Endothelial cell of umbilical vein (primary cell): ENCODE measurements around the gene GNGT2. TPM values are rescaled to one million over a fixed set of nuclear protein-coding genes. Genes with fewer than 3 reads are reported as not detected.
"Not testable (repeated sequence)": the region's sequence is repeated elsewhere in the genome, so short reads cannot be mapped to it uniquely, and the experiment has no call there.

ENCODE experiments used
- BruUV-seq: library from RNA; stranded (reverse); fragments of 400-500 nt; replicated peaks from 2 replicates; lab custom pipeline; 2021; lab: Mats Ljungman, UMichigan
- CTCF ChIA-PET: fragments of 300-600, 350-600 bp; sonication (Branson Sonifier 250); formaldehyde crosslinking; loops from one replicate; lab custom pipeline; 2021; ENCODE audit warnings: antibody characterized with exemption, inconsistent platforms; lab: Charles Lee
- POLR2A ChIA-PET: fragments of 300-600, 350-600 bp; sonication (Branson Sonifier 250); formaldehyde crosslinking; loops from one replicate; lab custom pipeline; 2021; ENCODE audit warnings: antibody characterized with exemption, inconsistent platforms; lab: Charles Lee
- DNase-seq: peaks from one replicate; pipeline ENCODE4 v3.0.0-alpha.2; 2011; ENCODE audit warnings: low read depth, low spot score
- FAIRE-seq: peaks from 2 replicates; lab custom pipeline; 2011; peaks lifted over from hg19 to GRCh38; lab: Jason Lieb, UNC
- H2AFZ ChIP-seq: 2 replicates; pipeline ENCODE4 v1.6.0; 2012; ENCODE audit warnings: low read depth, low read length, control low read depth, inconsistent platforms
- H3K27ac ChIP-seq: 2 replicates; pipeline ENCODE4 v1.5.1; 2011; ENCODE audit warnings: low read depth, mild to moderate bottlenecking, control low read depth, low read length, moderate library complexity; ENCODE audit not compliant: insufficient read depth
- H3K27me3 ChIP-seq, 2 experiments: 2 replicates each; pipeline versions ENCODE4 v1.6.0 to v1.6.1; 2011; ENCODE audit warnings: low read length in 2 of 2, mixed read lengths in 1 of 2; ENCODE audit not compliant: control insufficient read depth in 2 of 2, insufficient read depth in 2 of 2
- H3K36me3 ChIP-seq, 2 experiments: 2 replicates in 1 of 2; 3 replicates in 1 of 2; pipeline ENCODE4 v1.5.1; 2011; ENCODE audit warnings: low read length in 2 of 2, mild to moderate bottlenecking in 1 of 2, moderate library complexity in 1 of 2; ENCODE audit not compliant: control insufficient read depth in 2 of 2, insufficient read depth in 2 of 2; ENCODE audit errors: extremely low read depth in 1 of 2
- H3K4me1 ChIP-seq: 3 replicates; pipeline ENCODE4 v1.5.1; 2011; ENCODE audit warnings: mild to moderate bottlenecking, low read length; ENCODE audit not compliant: control insufficient read depth, insufficient read depth; ENCODE audit errors: extremely low read depth
- H3K4me2 ChIP-seq: 2 replicates; pipeline ENCODE4 v1.6.1; 2011; ENCODE audit warnings: low read length, control low read depth, mixed read lengths; ENCODE audit not compliant: insufficient read depth
- H3K4me3 ChIP-seq, 3 experiments: fragments of 200-600 bp in 1 of 3; sonication (generic), shearing (Covaris generic) in 1 of 3; replicated peaks in 1 of 3; 2 replicates each; pipeline ENCODE4 v1.5.1; 2011 to 2016; ENCODE audit warnings: control low read depth in 3 of 3, low read length in 3 of 3, mild to moderate bottlenecking in 2 of 3, inconsistent platforms in 1 of 3, low read depth in 1 of 3, moderate library complexity in 1 of 3; ENCODE audit not compliant: insufficient read depth in 1 of 3
- H3K79me2 ChIP-seq: 2 replicates; pipeline ENCODE4 v1.6.0; 2012; ENCODE audit warnings: low read length, inconsistent platforms; ENCODE audit not compliant: control insufficient read depth, insufficient read depth
- H3K9ac ChIP-seq: replicated peaks from 2 replicates; pipeline ENCODE3; 2011; ENCODE audit warnings: low read length, control low read depth; ENCODE audit not compliant: insufficient read depth; ENCODE audit errors: extremely low read depth
- H3K9me1 ChIP-seq: replicated peaks from 3 replicates; pipeline ENCODE4 v1.6.0; 2011; ENCODE audit warnings: mild to moderate bottlenecking, low read length; ENCODE audit not compliant: control insufficient read depth, insufficient read depth; ENCODE audit errors: extremely low read depth
- H3K9me3 ChIP-seq: replicated peaks from 2 replicates; pipeline ENCODE4 v1.5.1; 2012; ENCODE audit warnings: low read length, inconsistent platforms; ENCODE audit not compliant: control insufficient read depth, insufficient read depth
- H4K20me1 ChIP-seq: replicated peaks from 2 replicates; pipeline ENCODE3; 2011; ENCODE audit warnings: mild to moderate bottlenecking, low read length; ENCODE audit not compliant: control insufficient read depth, insufficient read depth; ENCODE audit errors: extremely low read depth
- EZH2 ChIP-seq: IDR thresholded peaks from 2 replicates; pipeline ENCODE4 v1.6.1; 2012; ENCODE audit warnings: borderline replicate concordance, low read depth, mild to moderate bottlenecking, moderate library complexity, low read length, inconsistent platforms; ENCODE audit not compliant: severe bottlenecking
- FOS ChIP-seq: IDR thresholded peaks from 2 replicates; pipeline ENCODE4 v1.6.1; 2011; ENCODE audit warnings: mild to moderate bottlenecking, low read length, moderate library complexity, borderline replicate concordance; ENCODE audit not compliant: insufficient read depth
- GATA2 ChIP-seq: IDR thresholded peaks from 2 replicates; pipeline ENCODE4 v1.7.0; 2011; ENCODE audit warnings: low read depth, mild to moderate bottlenecking, moderate library complexity, mixed read lengths, low read length; ENCODE audit not compliant: insufficient read length, insufficient read depth
- JUN ChIP-seq: IDR thresholded peaks from 2 replicates; pipeline ENCODE4 v1.6.1; 2011; ENCODE audit warnings: borderline replicate concordance, low read depth; ENCODE audit not compliant: insufficient read length, insufficient read depth
- MAX ChIP-seq: IDR thresholded peaks from 2 replicates; pipeline ENCODE4 v1.6.1; 2011; ENCODE audit not compliant: insufficient read depth, insufficient read length
- MYC ChIP-seq: IDR thresholded peaks from one replicate; pipeline ENCODE4 v1.6.1; 2011; ENCODE audit warnings: mild to moderate bottlenecking, low read depth, low read length
- POLR2A ChIP-seq: IDR thresholded peaks from 2 replicates; pipeline ENCODE4 v1.6.1; 2012; ENCODE audit warnings: low read depth, mild to moderate bottlenecking, control low read depth, low read length
- POLR2AphosphoS5 ChIP-seq: IDR thresholded peaks from 2 replicates; pipeline ENCODE4 v1.6.1; 2012; ENCODE audit warnings: low read depth, mild to moderate bottlenecking, control low read depth, low read length, moderate library complexity; ENCODE audit not compliant: insufficient read depth
- dilution Hi-C: fragments of 300-500 bp; cut with MboI; formaldehyde crosslinking; loops from one replicate; pipeline ENCODE4 v1.15.0; 2019; ENCODE audit warnings: low sequenced_read_pairs; ENCODE audit not compliant: extremely low pct_ligation_motif_present
- intact Hi-C: fragments of 100-400 bp; cut with micrococcal nuclease; formaldehyde crosslinking; loops from one replicate; pipeline ENCODE4 v1.10.0; 2022
- polyA plus RNA-seq, 4 experiments: library from polyadenylated mRNA; depleted of rRNA in 3 of 4; stranded (reverse) in 3 of 4; unstranded in 1 of 4; fragments of >200 nt; gene quantifications; 2 replicates each; pipeline versions ENCODE4 v1.2.1 to v1.2.3, GENCODE V29; 2011 to 2012; ENCODE audit warnings: missing spikeins in 1 of 4
- total RNA-seq: library from RNA; stranded (reverse); gene quantifications from 2 replicates; pipeline ENCODE4 v1.2.3, GENCODE V29; 2021
- TF ChIP-seq, protein P1 (sequence below), 2 donors: IDR thresholded peaks; 1 replicate in 1 of 2; 2 replicates in 1 of 2; pipeline ENCODE4 v1.5.1; 2011; ENCODE audit warnings: low read length in 2 of 2, mild to moderate bottlenecking in 2 of 2, moderate library complexity in 2 of 2, control low read depth in 1 of 2, inconsistent platforms in 1 of 2, low read depth in 1 of 2; ENCODE audit not compliant: insufficient read depth in 1 of 2; ENCODE audit errors: extremely low read depth in 1 of 2

The GNGT2 gene
- total and polyA plus RNA-seq, 2 donors (not counting 3 experiments of a cell fraction or from before 2014, with no cell fraction given): 2.8 to 3.8 TPM

DNA sequence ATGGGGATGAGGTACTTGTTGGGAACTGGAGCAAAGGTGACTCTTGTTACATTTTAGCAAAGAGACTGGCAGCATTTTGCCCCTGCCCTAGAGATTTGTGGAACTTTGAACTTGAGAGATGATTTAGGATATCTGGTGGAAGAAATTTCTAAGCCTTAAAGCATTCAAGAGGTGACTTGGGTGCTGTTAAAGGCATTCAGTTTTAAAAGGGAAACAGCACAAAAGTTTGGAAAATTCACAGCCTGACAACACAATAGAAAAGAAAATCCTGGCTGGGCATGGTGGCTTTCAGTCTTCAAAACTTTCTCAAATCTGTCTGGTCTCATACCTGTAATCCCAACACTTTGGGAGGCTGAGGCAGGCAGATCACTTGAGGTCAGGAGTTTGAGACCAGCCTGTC is 25.9 kb downstream of the GNGT2 start:
- FAIRE-seq, H3K27me3 ChIP-seq, H3K4me3 ChIP-seq, H3K9me1 ChIP-seq, H3K27ac ChIP-seq, intact Hi-C loops, H3K4me2 ChIP-seq, H3K36me3 ChIP-seq, H4K20me1 ChIP-seq, H2AFZ ChIP-seq, DNase-seq, POLR2A ChIA-PET, H3K4me1 ChIP-seq, BruUV-seq, H3K79me2 ChIP-seq, H3K9me3 ChIP-seq, dilution Hi-C loops, H3K9ac ChIP-seq: not testable (repeated sequence)
- CTCF ChIA-PET: interaction anchor here (3.8 kb wide), 1 partner anchor 106 kb away, joined by 14 read pairs; no protein-coding TSS in a partner anchor

DNA sequence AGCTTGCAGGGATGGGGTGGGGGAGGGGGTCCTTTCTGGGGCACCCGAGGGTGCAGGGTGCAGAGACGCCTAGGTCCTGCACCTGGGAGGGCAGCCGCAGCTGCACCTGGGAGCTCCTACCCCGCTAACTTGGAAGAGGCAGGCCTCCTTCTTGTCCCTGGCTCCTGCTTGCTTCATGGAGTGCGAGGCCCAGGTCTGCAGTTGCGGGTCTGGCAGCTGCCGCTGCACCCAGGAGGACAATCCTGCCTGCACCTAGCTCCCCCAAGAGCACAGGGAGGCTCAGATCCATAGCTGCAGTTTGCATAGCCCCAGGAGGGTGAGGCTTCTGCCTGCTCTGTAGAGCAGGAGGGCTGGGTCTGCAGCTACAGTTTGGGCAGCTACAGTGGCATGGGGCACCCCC is 26.6 kb downstream of the GNGT2 start:
- no peak overlapping the region for H3K27ac ChIP-seq
- dilution Hi-C loops: no loop called here
- DNase-seq (no peak), FAIRE-seq (no peak)
- no peaks in the 10 kb centered on the region for H3K9me3 ChIP-seq
- no peak overlapping the region for H3K9ac ChIP-seq
- BruUV-seq: no TSS peak
- POLR2A ChIA-PET: no interaction called here
- no peaks in the 10 kb centered on the region for H3K27me3 ChIP-seq
- TF ChIP-seq MAX (no peak), FOS (no peak), MYC (no peak), POLR2AphosphoS5 (no peak), GATA2 (no peak), EZH2 (no peak), JUN (no peak), POLR2A (no peak)
- TF ChIP-seq, protein P1, sequence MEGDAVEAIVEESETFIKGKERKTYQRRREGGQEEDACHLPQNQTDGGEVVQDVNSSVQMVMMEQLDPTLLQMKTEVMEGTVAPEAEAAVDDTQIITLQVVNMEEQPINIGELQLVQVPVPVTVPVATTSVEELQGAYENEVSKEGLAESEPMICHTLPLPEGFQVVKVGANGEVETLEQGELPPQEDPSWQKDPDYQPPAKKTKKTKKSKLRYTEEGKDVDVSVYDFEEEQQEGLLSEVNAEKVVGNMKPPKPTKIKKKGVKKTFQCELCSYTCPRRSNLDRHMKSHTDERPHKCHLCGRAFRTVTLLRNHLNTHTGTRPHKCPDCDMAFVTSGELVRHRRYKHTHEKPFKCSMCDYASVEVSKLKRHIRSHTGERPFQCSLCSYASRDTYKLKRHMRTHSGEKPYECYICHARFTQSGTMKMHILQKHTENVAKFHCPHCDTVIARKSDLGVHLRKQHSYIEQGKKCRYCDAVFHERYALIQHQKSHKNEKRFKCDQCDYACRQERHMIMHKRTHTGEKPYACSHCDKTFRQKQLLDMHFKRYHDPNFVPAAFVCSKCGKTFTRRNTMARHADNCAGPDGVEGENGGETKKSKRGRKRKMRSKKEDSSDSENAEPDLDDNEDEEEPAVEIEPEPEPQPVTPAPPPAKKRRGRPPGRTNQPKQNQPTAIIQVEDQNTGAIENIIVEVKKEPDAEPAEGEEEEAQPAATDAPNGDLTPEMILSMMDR (IDR thresholded peaks at IDR 0.05; ENCODE audit: extremely low read depth in 1 of 2, insufficient read depth in 1 of 2, low read depth in 1 of 2, low read length in 2 of 2): no peak
- intact Hi-C loops: no loop called here
- H3K79me2 ChIP-seq: no peaks in the 10 kb centered on the region
- no peak overlapping the region for H3K4me3 ChIP-seq
- no peak overlapping the region for H2AFZ ChIP-seq
- CTCF ChIA-PET: interaction anchor here (3.8 kb wide), 1 partner anchor 107 kb away, joined by 14 read pairs; no protein-coding TSS in a partner anchor
- no peak overlapping the region for H3K4me2 ChIP-seq
- no peaks in the 10 kb centered on the region for H4K20me1 ChIP-seq
- no peaks in the 10 kb centered on the region for H3K4me1 ChIP-seq
- no peaks in the 10 kb centered on the region for H3K36me3 ChIP-seq
- no peaks in the 10 kb centered on the region for H3K9me1 ChIP-seq
